Measurements from ENCODE around the gene APBB1. TPM values are rescaled to one million over a fixed set of nuclear protein-coding genes. Genes with fewer than 3 reads are reported as not detected.

APBB1 gene
- total and polyA plus RNA-seq, 2 experiments from 2014 or later, result 188 to 193 TPM

- no peak for DNase-seq (ENCODE audit: low read depth in 1 of 2, low spot score in 1 of 2)
- no peak for TF ChIP-seq CTCF (IDR thresholded peaks at IDR 0.05; ENCODE audit: low read depth, low read length)
- no peaks in the 10 kb centered on the region for H3K36me3 ChIP-seq
- peak overlapping the region; percentile 90 for H3K27ac ChIP-seq
- no peaks in the 10 kb centered on the region for H3K9me3 ChIP-seq (ENCODE audit: low read depth)
- no peaks in the 10 kb centered on the region for H3K27me3 ChIP-seq
- H3K4me1 ChIP-seq (ENCODE audit: low read depth), result peaks cover 13% of the 10 kb centered on the region
- H3K4me3 ChIP-seq, result peak overlapping the region; percentile 44
Measured at GRCh38 chr11:6390718-6391469, 28.0 kb downstream of the APBB1 start.

- peak; percentile 93 for DNase-seq (ENCODE audit: low read depth in 1 of 2, low spot score in 1 of 2)
- no peak for TF ChIP-seq CTCF (IDR thresholded peaks at IDR 0.05; ENCODE audit: low read depth, low read length)
- Histone ChIP-seq H3K27ac (peak within 1 kb of the TSS; percentile 90), H3K36me3 (no peaks in the 10 kb centered on the region), H3K27me3 (no peaks in the 10 kb centered on the region), H3K4me3 (peak within 1 kb of the TSS; percentile 44), H3K9me3 (ENCODE audit: low read depth) (no peaks in the 10 kb centered on the region), H3K4me1 (ENCODE audit: low read depth) (peaks cover 13% of the 10 kb centered on the region)
Measured at GRCh38 chr11:6389905-6390717, 28.8 kb downstream of the APBB1 start, which contains the start of gene SMPD1. Gene SMPD1 (plus strand): TSS chr11:6390474. CDS start chr11:6390599, 125 bp downstream.

GRCh38 chr11:6388748-6389147 is 30.1 kb downstream of the APBB1 start:
- TF ChIP-seq CTCF (IDR thresholded peaks at IDR 0.05; ENCODE audit: low read depth, low read length), result no peak
- H3K27ac ChIP-seq, result peak overlapping the region; percentile 90
- H3K4me1 ChIP-seq (ENCODE audit: low read depth), result peaks cover 15% of the 10 kb centered on the region
- H3K36me3 ChIP-seq, result no peaks in the 10 kb centered on the region
- H3K27me3 ChIP-seq, result no peaks in the 10 kb centered on the region
- H3K9me3 ChIP-seq (ENCODE audit: low read depth), result no peaks in the 10 kb centered on the region
- no peak for DNase-seq (ENCODE audit: low read depth in 1 of 2, low spot score in 1 of 2)
- no peak overlapping the region for H3K4me3 ChIP-seq

DNA sequence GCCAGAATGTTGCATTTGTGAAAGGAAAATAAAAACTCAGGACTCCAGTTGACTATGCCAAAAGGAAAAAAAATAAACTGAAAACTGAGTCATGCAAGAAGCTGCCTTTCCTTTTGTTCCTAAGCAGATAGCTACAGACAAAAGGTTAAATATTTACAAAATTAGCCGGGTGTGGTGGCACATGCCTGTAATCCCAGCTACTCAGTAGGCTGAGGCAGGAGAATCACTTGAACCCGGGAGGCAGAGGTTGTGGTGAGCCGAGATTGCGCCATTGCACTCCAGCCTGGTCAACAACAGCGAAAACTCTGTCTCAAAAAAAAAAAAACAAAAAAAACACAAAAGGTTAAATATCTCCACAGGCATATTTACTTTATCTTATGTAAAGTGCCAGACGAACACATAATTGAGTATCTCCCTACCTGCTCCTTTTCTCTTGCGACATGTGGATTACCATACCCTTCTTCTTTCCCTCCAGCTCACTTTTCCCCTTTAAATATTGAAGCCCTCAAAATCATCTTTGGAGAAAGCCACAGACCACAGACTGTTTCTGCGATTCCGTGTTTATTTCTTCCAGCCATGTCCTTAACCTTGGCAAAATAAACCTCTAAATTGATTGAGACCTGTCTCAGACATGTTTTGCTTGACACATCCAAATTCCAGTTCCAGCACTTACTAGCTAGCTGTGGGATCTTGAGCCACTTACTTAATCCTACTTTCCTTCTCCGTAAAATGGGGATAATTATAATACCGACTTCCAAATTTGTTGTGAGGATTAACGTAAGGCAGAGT is 30.9 kb downstream of the APBB1 start:
- no peak overlapping the region for H3K27ac ChIP-seq
- peaks cover 17% of the 10 kb centered on the region for H3K4me1 ChIP-seq (ENCODE audit: low read depth)
- no peak overlapping the region for H3K4me3 ChIP-seq
- no peaks in the 10 kb centered on the region for H3K36me3 ChIP-seq
- no peaks in the 10 kb centered on the region for H3K9me3 ChIP-seq (ENCODE audit: low read depth)
- no peak for TF ChIP-seq CTCF (IDR thresholded peaks at IDR 0.05; ENCODE audit: low read depth, low read length)
- no peaks in the 10 kb centered on the region for H3K27me3 ChIP-seq
- peak in 1 of 2 donors; percentile 36 for DNase-seq (ENCODE audit: low read depth in 1 of 2, low spot score in 1 of 2)

- H3K27me3 ChIP-seq, result no peaks in the 10 kb centered on the region
- no peak for TF ChIP-seq CTCF (IDR thresholded peaks at IDR 0.05; ENCODE audit: low read depth, low read length)
- H3K36me3 ChIP-seq, result no peaks in the 10 kb centered on the region
- no peak overlapping the region for H3K4me3 ChIP-seq
- peaks cover 11% of the 10 kb centered on the region for H3K4me1 ChIP-seq (ENCODE audit: low read depth)
- no peak overlapping the region for H3K27ac ChIP-seq
- H3K9me3 ChIP-seq (ENCODE audit: low read depth), result no peaks in the 10 kb centered on the region
- DNase-seq (ENCODE audit: low read depth in 1 of 2, low spot score in 1 of 2), result no peak
Measured at GRCh38 chr11:6385046-6385777, 33.7 kb downstream of the APBB1 start.
